ENCODE results near the gene FAM163B. TPM values are rescaled to one million over a fixed set of nuclear protein-coding genes. Genes with fewer than 3 reads are reported as not detected.

The FAM163B gene
- polyA plus RNA-seq, 1 of the 3 experiments (the other 2 are of a cell fraction): 0.05 TPM

GRCh38 chr9:133587466-133587865, 21.7 kb downstream of the FAM163B start (continued):
- TF ChIP-seq, protein P1, sequence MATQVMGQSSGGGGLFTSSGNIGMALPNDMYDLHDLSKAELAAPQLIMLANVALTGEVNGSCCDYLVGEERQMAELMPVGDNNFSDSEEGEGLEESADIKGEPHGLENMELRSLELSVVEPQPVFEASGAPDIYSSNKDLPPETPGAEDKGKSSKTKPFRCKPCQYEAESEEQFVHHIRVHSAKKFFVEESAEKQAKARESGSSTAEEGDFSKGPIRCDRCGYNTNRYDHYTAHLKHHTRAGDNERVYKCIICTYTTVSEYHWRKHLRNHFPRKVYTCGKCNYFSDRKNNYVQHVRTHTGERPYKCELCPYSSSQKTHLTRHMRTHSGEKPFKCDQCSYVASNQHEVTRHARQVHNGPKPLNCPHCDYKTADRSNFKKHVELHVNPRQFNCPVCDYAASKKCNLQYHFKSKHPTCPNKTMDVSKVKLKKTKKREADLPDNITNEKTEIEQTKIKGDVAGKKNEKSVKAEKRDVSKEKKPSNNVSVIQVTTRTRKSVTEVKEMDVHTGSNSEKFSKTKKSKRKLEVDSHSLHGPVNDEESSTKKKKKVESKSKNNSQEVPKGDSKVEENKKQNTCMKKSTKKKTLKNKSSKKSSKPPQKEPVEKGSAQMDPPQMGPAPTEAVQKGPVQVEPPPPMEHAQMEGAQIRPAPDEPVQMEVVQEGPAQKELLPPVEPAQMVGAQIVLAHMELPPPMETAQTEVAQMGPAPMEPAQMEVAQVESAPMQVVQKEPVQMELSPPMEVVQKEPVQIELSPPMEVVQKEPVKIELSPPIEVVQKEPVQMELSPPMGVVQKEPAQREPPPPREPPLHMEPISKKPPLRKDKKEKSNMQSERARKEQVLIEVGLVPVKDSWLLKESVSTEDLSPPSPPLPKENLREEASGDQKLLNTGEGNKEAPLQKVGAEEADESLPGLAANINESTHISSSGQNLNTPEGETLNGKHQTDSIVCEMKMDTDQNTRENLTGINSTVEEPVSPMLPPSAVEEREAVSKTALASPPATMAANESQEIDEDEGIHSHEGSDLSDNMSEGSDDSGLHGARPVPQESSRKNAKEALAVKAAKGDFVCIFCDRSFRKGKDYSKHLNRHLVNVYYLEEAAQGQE (IDR thresholded peaks at IDR 0.05; ENCODE audit: low read depth, low read length): no peak
- no peak for TF ChIP-seq NFIC (IDR thresholded peaks at IDR 0.05; ENCODE audit: borderline replicate concordance)
- no peak for TF ChIP-seq JUND (IDR thresholded peaks at IDR 0.05)
- TF ChIP-seq FOXJ3 (CRISPR knock-in tag; IDR thresholded peaks at IDR 0.05): no peak
- TF ChIP-seq POLR2AphosphoS5 (IDR thresholded peaks at IDR 0.05; ENCODE audit: low read depth, low read length): no peak

- H3K4me2 ChIP-seq: no peak overlapping the region
- no peaks in the 10 kb centered on the region for H4K20me1 ChIP-seq (ENCODE audit: insufficient read depth)
- peak overlapping the region in 1 of 2 experiments; percentile 100; a peak in 2 of 4 replicates for H3K27ac ChIP-seq (ENCODE audit: low read depth in 2 of 2, low read length in 1 of 2)
- H3F3A ChIP-seq (replicated peaks; ENCODE audit: insufficient read depth): no peaks in the 10 kb centered on the region
- H3K9me2 ChIP-seq: no peaks in the 10 kb centered on the region
- DNase-seq: no peak
- no peak overlapping the region for H2AFZ ChIP-seq (ENCODE audit: low read depth)
- ChIA-PET CTCF (interaction anchor here (1.0 to 9.1 kb wide), 4 partner anchors 10 to 55 kb away, joined by 3 to 102 read pairs (median 28); partner anchors contain the start of genes ADAMTSL2 and FAM163B), POLR2A (interaction anchor here (1.0 to 5.1 kb wide), 7 partner anchors 48 to 72 kb away, joined by 3 to 94 read pairs (median 4); partner anchors contain the start of genes ADAMTSL2 and DBH)
- no peak overlapping the region for H3K4me3 ChIP-seq (ENCODE audit: low read depth in 2 of 2, low read length in 1 of 2)
- no peak overlapping the region for H3K9ac ChIP-seq
- no peaks in the 10 kb centered on the region for H3K36me3 ChIP-seq (replicated peaks in 1 of 2; ENCODE audit: control insufficient read depth in 1 of 2, insufficient read depth in 2 of 2, low read length in 1 of 2)
- H3K27me3 ChIP-seq (ENCODE audit: insufficient read depth): peaks cover 19% of the 10 kb centered on the region
- H3K9me3 ChIP-seq: no peaks in the 10 kb centered on the region
- WGBS (ENCODE audit: low lambda C conversion rate): 70% methylated on average over 8 of the region's 8 CpGs
- H3K4me1 ChIP-seq (ENCODE audit: control insufficient read depth in 1 of 2, insufficient read depth in 2 of 2, low read depth in 1 of 2, low read length in 1 of 2): peaks cover 0 to 74% of the 10 kb centered on the region in 2 experiments; a peak in 3 of 4 replicates
- no peaks in the 10 kb centered on the region for H3K79me2 ChIP-seq (ENCODE audit: insufficient read depth)
- TF ChIP-seq TAF1 (IDR thresholded peaks at IDR 0.05; ENCODE audit: borderline replicate concordance, low read depth, low read length) (no peak), RAD21 (IDR thresholded peaks at IDR 0.05; ENCODE audit: low read length) (no peak), JUND (IDR thresholded peaks at IDR 0.05) (no peak), FOXJ3 (CRISPR knock-in tag; IDR thresholded peaks at IDR 0.05) (no peak), MEF2A (IDR thresholded peaks at IDR 0.05; ENCODE audit: borderline replicate concordance, low read depth) (no peak), SMC3 (IDR thresholded peaks at IDR 0.05; ENCODE audit: low read depth, low read length) (no peak), SIN3A (IDR thresholded peaks at IDR 0.05; ENCODE audit: borderline replicate concordance, low read depth, low read length) (no peak), NFIC (IDR thresholded peaks at IDR 0.05; ENCODE audit: borderline replicate concordance) (no peak), CHD2 (IDR thresholded peaks at IDR 0.05; ENCODE audit: low read length, partially characterized antibody) (no peak), RFX5 (IDR thresholded peaks at IDR 0.05; ENCODE audit: low read length) (no peak), ELF1 (IDR thresholded peaks at IDR 0.05) (no peak), RCOR1 (IDR thresholded peaks at IDR 0.05; ENCODE audit: low read length) (no peak)
- TF ChIP-seq, protein P2, sequence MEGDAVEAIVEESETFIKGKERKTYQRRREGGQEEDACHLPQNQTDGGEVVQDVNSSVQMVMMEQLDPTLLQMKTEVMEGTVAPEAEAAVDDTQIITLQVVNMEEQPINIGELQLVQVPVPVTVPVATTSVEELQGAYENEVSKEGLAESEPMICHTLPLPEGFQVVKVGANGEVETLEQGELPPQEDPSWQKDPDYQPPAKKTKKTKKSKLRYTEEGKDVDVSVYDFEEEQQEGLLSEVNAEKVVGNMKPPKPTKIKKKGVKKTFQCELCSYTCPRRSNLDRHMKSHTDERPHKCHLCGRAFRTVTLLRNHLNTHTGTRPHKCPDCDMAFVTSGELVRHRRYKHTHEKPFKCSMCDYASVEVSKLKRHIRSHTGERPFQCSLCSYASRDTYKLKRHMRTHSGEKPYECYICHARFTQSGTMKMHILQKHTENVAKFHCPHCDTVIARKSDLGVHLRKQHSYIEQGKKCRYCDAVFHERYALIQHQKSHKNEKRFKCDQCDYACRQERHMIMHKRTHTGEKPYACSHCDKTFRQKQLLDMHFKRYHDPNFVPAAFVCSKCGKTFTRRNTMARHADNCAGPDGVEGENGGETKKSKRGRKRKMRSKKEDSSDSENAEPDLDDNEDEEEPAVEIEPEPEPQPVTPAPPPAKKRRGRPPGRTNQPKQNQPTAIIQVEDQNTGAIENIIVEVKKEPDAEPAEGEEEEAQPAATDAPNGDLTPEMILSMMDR (IDR thresholded peaks at IDR 0.05): no peak
- TF ChIP-seq, protein P3, sequence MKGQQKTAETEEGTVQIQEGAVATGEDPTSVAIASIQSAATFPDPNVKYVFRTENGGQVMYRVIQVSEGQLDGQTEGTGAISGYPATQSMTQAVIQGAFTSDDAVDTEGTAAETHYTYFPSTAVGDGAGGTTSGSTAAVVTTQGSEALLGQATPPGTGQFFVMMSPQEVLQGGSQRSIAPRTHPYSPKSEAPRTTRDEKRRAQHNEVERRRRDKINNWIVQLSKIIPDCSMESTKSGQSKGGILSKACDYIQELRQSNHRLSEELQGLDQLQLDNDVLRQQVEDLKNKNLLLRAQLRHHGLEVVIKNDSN (IDR thresholded peaks at IDR 0.05; ENCODE audit: borderline replicate concordance, low read depth): no peak
- TF ChIP-seq, protein P4, sequence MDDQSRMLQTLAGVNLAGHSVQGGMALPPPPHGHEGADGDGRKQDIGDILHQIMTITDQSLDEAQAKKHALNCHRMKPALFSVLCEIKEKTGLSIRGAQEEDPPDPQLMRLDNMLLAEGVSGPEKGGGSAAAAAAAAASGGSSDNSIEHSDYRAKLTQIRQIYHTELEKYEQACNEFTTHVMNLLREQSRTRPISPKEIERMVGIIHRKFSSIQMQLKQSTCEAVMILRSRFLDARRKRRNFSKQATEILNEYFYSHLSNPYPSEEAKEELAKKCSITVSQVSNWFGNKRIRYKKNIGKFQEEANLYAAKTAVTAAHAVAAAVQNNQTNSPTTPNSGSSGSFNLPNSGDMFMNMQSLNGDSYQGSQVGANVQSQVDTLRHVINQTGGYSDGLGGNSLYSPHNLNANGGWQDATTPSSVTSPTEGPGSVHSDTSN (IDR thresholded peaks at IDR 0.05): no peak
- TF ChIP-seq, protein P1 (IDR thresholded peaks at IDR 0.05; ENCODE audit: low read depth, low read length): no peak
- TF ChIP-seq, protein P5, sequence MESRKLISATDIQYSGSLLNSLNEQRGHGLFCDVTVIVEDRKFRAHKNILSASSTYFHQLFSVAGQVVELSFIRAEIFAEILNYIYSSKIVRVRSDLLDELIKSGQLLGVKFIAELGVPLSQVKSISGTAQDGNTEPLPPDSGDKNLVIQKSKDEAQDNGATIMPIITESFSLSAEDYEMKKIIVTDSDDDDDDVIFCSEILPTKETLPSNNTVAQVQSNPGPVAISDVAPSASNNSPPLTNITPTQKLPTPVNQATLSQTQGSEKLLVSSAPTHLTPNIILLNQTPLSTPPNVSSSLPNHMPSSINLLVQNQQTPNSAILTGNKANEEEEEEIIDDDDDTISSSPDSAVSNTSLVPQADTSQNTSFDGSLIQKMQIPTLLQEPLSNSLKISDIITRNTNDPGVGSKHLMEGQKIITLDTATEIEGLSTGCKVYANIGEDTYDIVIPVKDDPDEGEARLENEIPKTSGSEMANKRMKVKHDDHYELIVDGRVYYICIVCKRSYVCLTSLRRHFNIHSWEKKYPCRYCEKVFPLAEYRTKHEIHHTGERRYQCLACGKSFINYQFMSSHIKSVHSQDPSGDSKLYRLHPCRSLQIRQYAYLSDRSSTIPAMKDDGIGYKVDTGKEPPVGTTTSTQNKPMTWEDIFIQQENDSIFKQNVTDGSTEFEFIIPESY (IDR thresholded peaks at IDR 0.05; ENCODE audit: borderline replicate concordance, low read depth): no peak
Observed at GRCh38 chr9:133587051-133587450, 22.1 kb downstream of the FAM163B start.

Data from SK-N-SH (cell line).